ENCODE measurements around the gene ERICH3.

Gene ERICH3

GRCh38 chr1:74650561-74650960, 23.0 kb downstream of the ERICH3 start:
- DNase-seq (ENCODE audit: low read depth) = no peak
- no peak overlapping the region for H3K4me3 ChIP-seq (ENCODE audit: low read depth, low read length)
- no peak for TF ChIP-seq POLR2A (IDR thresholded peaks at IDR 0.05; ENCODE audit: extremely low read depth, insufficient read length)
- no peak for TF ChIP-seq MAX (IDR thresholded peaks at IDR 0.05; ENCODE audit: low read depth, low read length)
- TF ChIP-seq, protein P1, sequence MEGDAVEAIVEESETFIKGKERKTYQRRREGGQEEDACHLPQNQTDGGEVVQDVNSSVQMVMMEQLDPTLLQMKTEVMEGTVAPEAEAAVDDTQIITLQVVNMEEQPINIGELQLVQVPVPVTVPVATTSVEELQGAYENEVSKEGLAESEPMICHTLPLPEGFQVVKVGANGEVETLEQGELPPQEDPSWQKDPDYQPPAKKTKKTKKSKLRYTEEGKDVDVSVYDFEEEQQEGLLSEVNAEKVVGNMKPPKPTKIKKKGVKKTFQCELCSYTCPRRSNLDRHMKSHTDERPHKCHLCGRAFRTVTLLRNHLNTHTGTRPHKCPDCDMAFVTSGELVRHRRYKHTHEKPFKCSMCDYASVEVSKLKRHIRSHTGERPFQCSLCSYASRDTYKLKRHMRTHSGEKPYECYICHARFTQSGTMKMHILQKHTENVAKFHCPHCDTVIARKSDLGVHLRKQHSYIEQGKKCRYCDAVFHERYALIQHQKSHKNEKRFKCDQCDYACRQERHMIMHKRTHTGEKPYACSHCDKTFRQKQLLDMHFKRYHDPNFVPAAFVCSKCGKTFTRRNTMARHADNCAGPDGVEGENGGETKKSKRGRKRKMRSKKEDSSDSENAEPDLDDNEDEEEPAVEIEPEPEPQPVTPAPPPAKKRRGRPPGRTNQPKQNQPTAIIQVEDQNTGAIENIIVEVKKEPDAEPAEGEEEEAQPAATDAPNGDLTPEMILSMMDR (IDR thresholded peaks at IDR 0.05; ENCODE audit: low read depth, low read length) = no peak
- no peak for TF ChIP-seq MYC (IDR thresholded peaks at IDR 0.05; ENCODE audit: low read depth, low read length)

- DNase-seq (ENCODE audit: low read depth) = no peak
- no peak for TF ChIP-seq MAX (IDR thresholded peaks at IDR 0.05; ENCODE audit: low read depth, low read length)
- TF ChIP-seq POLR2A (IDR thresholded peaks at IDR 0.05; ENCODE audit: extremely low read depth, insufficient read length) = no peak
- TF ChIP-seq, protein P1 (IDR thresholded peaks at IDR 0.05; ENCODE audit: low read depth, low read length) = no peak
- TF ChIP-seq MYC (IDR thresholded peaks at IDR 0.05; ENCODE audit: low read depth, low read length) = no peak
- H3K4me3 ChIP-seq (ENCODE audit: low read depth, low read length) = no peak overlapping the region
These were observed 31.7 kb downstream of the ERICH3 start for GRCh38 chr1:74641876-74642275.

DNA sequence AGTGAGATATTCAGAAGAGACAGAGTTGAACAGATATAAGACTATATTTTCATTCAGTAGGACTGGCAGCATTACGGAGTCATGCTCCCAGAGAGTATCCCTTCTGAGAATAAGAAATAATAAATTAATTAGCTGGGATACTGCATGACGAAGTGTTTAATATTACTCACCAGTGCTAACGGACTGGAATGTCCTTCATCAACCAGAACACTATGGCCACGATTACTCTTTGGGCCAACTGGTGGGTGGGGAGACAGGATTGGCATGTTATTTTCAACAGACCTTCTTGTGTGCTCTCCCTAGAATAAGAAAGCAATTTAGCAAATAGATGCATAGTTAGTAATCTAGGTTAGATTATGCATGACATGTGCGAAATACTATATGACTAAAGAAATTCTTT, 32.4 kb downstream of the ERICH3 start:
- DNase-seq (ENCODE audit: low read depth) = no peak
- no peak overlapping the region for H3K4me3 ChIP-seq (ENCODE audit: low read depth, low read length)
- TF ChIP-seq MAX (IDR thresholded peaks at IDR 0.05; ENCODE audit: low read depth, low read length) (no peak), POLR2A (IDR thresholded peaks at IDR 0.05; ENCODE audit: extremely low read depth, insufficient read length) (no peak), MYC (IDR thresholded peaks at IDR 0.05; ENCODE audit: low read depth, low read length) (no peak)
- TF ChIP-seq, protein P1 (IDR thresholded peaks at IDR 0.05; ENCODE audit: low read depth, low read length) = no peak

GRCh38 chr1:74637296-74637695, 36.3 kb downstream of the ERICH3 start:
- TF ChIP-seq, protein P1 (IDR thresholded peaks at IDR 0.05; ENCODE audit: low read depth, low read length) = no peak
- TF ChIP-seq MAX (IDR thresholded peaks at IDR 0.05; ENCODE audit: low read depth, low read length) = no peak
- TF ChIP-seq POLR2A (IDR thresholded peaks at IDR 0.05; ENCODE audit: extremely low read depth, insufficient read length) = no peak
- TF ChIP-seq MYC (IDR thresholded peaks at IDR 0.05; ENCODE audit: low read depth, low read length) = no peak
- DNase-seq (ENCODE audit: low read depth) = no peak
- H3K4me3 ChIP-seq (ENCODE audit: low read depth, low read length) = no peak overlapping the region

DNA sequence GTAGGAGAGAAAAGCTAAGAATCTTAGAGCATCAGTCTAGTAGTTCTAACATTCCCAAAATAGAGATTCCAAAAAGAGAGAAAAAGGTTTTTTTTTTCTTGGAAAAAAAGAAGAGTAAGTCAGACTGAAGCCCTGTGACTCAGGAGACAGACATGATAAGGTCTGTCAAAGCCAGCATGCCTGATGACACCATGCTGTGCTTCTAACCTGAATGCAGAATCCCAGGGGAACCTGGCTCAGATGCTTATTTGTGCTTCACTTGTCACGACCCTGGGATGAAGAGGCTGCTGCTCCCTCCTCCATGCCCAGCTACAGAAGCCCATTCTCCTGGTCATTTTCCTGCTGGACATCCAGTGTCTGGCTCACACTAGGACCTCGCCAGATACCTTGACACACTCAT, 44.3 kb downstream of the ERICH3 start:
- DNase-seq (ENCODE audit: low read depth) = no peak
- H3K4me3 ChIP-seq (ENCODE audit: low read depth, low read length) = no peak overlapping the region
- TF ChIP-seq MAX (IDR thresholded peaks at IDR 0.05; ENCODE audit: low read depth, low read length) (no peak), POLR2A (IDR thresholded peaks at IDR 0.05; ENCODE audit: extremely low read depth, insufficient read length) (no peak), MYC (IDR thresholded peaks at IDR 0.05; ENCODE audit: low read depth, low read length) (no peak)
- TF ChIP-seq, protein P1 (IDR thresholded peaks at IDR 0.05; ENCODE audit: low read depth, low read length) = no peak

- TF ChIP-seq MYC (IDR thresholded peaks at IDR 0.05; ENCODE audit: low read depth, low read length) (no peak), MAX (IDR thresholded peaks at IDR 0.05; ENCODE audit: low read depth, low read length) (no peak), POLR2A (IDR thresholded peaks at IDR 0.05; ENCODE audit: extremely low read depth, insufficient read length) (no peak)
- TF ChIP-seq, protein P1 (IDR thresholded peaks at IDR 0.05; ENCODE audit: low read depth, low read length) = no peak
- H3K4me3 ChIP-seq (ENCODE audit: low read depth, low read length) = no peak overlapping the region
- no peak for DNase-seq (ENCODE audit: low read depth)
These were observed 49.9 kb downstream of the ERICH3 start for GRCh38 chr1:74623716-74624115.
